HG02623 (cell line): ENCODE results near the gene HMOX2.

Experiments
- ATAC-seq: cut with Tn5 transposase; IDR thresholded peaks from one replicate; pipeline ENCODE4 v1.9.1; 2021; ENCODE audit warnings: moderate library complexity; ENCODE audit not compliant: unreplicated experiment

Gene HMOX2

DNA sequence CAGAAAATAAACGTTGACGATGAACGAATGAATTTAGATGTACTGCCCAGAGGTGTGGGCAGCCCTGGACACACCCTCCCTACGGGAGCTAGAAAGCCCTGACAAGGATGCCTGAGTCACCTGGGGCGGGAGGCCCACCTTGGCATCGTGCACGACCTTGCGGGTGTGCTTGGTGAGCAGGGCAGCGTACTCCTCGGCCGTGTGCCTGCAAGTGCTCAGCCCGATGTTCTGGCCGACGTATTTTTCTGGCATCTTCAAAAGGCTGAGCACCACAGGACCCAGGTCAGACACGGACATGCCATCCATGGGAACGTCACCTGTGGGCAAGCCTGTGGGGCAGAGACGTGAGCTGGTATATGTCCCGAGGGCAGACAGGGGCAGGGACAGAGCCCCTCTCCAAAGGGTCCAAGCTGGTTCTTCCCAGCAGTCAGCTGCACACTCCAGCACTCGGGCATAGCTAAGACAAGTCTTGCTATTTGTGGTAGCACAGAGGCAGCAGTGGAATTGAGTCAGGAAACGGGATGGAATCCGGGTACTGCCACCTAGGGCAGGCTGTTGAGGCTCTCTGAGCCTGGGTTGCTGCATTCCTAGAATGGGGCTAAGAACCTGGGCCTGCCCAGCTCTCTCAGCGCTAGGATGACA is 12.6 kb upstream of the HMOX2 start:
- no peak for ATAC-seq

DNA sequence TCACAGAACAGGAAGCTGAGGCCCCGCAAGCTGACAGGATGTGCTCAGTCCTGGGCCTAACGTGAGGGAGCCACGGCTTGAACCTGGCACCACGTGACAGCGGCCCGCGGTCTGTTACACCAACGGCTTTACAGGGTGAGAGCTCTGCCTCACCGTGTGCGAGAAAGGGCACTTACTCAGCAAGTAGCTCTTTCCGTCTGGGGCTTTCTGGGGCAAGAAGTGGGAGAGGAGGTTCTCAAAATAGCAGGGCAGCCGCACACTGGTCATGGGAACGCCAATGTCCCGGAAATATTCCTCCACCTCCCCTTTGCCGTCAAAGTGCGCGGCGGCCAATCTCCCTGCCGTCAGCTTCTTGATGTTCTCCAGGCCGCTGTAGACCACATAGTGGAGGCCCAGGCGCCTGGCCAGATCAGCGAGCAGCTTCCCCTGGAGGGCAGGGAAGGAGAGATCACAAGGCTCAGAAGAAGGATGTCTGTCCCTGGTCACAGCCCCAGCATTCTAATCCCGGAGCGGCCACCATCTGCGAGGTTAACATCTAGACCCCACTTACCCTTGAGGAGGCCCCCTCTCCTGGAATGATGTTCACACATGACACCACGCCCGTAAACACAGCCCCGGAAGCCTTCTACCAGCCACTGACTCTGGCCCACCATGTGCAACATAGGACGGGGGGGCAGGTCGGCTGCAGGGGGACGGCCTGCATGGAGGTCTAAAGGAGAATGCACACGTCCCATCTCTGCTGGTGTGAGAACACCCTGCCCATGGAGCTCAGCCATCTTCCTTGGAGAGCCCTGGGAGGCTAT is 10.0 kb upstream of the HMOX2 start:
- ATAC-seq: no peak

DNA sequence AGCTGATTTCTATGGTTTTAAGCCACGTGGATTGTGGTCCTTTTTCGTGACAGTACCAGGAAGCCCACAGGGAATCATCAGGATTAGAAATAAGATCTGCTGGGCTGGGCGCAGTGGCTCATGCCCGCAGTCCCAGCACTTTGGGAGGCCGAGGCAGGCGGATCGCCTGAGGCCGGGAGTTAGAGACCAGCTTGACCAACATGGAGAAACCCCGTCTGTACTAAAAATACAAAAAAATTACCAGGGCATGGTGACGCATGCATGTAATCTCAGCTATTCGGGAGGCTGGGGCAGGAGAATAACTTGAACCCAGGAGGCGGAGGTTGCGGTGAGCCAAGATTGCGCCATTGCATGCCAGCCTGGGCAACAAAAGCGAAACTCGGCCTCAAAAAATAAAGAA is 8.3 kb upstream of the HMOX2 start:
- no peak for ATAC-seq

DNA sequence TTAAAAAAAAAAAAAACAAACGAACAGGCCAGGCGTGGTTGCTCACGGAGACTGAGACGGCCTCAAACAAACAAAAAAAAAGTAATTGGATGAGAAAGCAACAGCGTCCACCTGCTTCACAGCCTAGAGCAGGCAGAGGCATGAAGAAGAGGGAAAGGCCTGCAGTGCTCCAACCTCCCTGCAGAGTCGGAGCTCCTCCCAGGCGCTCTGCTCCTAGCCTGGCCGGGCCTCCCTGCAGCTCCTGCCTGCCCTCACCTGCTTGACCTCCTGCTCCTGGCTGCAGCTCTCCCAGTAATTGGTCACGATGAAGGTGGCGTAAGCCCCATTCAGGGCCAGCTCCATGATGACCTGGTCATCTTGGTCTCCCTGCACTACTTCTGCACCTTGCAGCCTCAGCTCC is 7.2 kb upstream of the HMOX2 start:
- ATAC-seq: no peak

DNA sequence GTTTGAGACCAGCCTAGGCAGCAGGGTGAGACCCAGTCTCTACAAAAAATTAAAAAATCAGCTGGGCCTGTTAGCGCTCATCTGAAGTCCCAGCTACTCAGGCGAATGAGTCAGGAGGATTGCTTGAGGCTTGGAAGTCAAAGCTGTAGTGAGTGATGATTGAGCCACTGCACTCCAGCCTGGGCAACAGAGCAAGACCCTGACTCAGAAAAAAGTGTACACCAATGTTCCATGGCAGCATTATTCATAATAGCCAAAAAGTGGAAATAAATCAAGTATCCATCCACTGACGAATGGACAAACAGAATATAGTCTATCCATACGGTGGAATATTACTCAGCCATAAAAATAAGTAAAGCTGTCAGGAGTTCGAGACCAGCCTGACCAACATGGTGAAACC is 4.3 kb upstream of the HMOX2 start:
- no peak for ATAC-seq

DNA sequence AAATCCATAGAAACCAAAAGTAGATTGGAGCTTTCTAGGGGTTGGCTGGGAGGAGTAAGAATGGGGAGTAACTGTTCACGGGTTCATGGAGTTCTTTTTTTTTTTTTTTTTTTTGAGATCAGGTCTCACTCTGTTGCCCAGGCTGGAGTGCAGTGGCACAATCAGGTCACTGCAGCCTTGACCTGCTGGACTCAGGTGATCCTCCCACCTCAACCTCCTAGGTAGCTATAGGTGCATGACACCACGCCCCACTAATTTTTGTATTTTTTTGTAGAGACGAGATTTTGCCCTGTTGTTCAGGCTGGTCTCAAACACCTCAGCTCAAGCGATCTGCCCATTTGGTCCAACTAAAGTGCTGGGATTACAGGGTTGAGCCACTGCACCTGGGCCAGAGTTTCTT is 3.3 kb upstream of the HMOX2 start:
- no peak for ATAC-seq

DNA sequence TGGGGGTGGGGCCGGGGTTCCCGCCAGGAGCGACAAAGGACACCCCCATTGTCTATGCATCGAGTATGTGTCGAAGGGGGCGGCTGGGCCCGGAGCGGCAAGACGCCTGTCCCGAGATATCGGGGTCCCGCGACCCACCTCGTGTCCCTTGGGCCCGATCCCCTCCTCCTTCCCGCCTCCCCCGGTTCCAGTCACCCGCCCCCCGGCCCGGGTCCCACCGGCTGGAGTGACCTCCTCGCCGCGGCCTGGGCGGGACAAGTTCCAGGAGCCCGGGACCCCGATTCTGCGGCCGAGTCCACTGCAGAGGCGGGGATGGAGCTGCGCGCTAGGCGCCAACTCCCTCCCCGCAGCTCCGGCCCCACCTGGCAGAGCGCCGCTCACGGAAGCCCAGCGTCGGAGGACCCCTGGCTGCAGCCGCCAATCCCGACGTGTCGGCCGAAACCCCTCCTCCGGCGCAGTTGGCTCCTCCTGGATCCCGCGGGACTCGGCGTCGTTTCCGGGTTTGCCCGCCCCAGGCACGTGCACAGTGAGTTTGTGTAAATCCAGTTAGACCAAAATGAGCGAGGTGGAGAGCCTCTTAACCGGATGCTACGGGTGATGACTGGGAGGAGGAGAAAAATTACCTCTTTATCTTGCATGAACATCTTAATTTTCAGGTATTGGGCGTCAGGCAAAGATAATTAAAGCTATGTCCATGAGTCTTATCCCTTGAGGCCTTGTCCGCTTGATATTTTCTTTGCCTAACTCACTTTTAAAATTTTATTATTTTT is 1.8 kb upstream of the HMOX2 start, which contains the start of gene NMRAL1:
Gene NMRAL1 (minus strand): TSS at position 434 of the 770 bp plus-strand sequence. CDS start 493 bp downstream, outside the sequence.
- peak; percentile 46 for ATAC-seq

DNA sequence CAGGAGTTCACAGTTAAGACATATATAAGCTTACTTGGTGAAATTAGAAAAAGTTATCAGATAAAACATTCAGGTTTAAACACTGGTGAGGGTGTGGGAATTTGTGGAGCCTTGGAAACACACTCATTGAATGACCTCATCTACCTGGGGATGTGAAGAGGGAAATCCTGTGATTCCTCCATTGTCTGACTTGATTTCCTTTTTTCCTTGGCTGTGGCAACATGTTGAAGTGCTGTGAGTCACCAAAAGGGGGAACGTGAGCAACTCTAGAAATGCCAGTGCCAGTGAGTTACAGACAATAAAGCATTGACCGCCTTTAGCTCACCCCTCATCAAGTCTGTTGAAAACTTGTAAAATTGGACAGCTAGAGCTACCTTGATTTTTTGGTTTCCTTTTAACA is 1.8 kb downstream of the HMOX2 start:
- ATAC-seq: no peak

DNA sequence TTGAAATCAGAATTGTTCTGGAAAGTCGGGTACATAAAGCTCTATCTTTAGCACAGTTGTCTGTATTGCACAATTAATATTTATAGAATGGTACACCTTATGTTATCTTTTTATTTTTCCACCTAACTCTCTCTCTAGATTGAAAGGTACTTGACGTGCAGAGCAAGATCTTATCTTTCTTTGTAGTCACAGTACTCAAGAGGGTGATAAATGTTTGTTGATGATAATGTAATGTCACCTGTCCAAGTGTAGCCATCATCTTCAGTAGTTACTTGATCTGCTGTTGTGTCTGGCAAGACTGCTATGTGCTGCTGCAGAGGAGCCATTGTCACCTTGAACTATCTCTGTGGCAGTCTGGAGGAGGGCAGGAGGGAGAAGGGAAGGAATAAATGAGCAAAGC is 5.3 kb downstream of the HMOX2 start:
- ATAC-seq: no peak

DNA sequence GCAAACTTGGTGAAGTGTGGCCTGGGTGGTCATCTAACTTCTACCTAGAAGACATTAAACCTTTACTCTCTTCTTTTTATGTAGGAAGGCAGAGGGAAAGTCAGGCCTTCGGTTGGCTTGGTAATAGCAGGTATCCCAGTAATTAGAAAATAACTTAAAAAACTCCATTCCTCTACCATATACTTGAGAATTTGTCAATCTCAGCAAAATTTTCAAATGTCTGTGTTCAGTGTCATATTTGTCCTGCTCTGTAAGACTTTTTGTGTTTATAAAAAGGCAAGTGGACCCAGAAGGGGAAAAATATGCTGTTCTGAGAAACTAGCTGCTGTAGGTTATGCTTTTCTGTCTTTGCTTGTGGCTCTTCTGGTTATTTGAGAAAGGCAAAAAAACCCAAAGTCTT is 5.8 kb downstream of the HMOX2 start:
- no peak for ATAC-seq

DNA sequence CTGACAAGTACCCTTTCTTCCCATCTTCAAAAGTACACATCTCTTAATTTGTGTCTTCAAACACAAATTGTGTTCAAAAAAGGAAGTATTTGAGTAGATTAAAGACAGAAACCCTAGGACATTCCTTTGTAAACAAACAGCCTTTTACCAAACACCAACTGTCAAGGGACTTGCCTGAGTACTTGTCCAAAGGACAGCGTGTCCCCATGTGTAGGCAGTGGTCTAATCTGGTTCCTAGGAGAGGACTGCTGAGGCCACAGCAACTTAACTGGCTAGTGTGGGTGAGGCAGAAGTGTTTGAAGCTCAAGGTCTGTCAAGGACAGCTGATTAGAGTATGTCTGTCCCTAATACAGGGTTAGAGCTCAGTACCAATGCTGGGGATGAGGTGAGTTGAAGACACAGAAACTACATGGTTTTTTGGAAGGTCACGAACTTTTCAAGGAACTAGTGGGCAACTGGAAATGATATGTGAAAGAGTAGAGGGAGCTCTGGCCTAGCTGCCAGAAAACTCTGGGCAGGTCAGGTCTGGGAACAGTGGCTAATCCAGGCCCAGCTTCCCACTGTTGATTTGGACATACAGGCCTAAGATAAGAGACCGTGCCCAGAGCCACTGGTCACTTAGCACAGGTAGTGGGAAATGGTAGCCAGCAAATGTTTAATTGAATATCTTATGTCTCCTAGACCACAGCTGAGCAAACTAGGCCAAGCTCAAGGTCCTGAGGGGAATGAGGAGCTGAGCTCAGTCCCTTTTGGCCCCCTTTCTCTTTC is 10.1 kb downstream of the HMOX2 start:
- no peak for ATAC-seq

DNA sequence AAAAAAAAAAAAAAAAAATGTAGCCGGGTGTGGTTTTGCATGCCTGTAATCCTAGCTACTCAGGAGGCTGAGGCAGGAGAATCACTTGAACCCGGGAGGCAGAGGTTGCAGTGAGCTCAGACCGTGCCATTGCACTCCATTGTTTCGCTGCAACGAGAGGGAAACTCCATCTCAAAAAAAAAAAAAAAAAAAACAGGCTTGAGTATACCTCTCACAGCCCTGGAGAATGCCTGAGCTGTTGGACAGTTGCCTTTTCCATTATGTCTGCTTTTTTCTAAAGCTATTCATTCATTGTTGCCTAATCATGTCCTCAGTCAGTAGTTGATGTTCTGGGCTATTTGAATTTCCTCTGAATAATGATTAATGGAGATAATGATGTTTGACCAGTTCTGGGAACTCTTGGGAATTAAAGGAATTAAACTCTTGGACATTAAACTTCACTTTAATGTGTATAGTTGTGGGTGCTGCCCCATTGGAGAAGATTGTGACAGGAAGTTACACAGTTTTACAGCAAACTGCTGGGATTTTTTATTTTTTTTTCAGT is 11.8 kb downstream of the HMOX2 start:
- ATAC-seq: no peak

DNA sequence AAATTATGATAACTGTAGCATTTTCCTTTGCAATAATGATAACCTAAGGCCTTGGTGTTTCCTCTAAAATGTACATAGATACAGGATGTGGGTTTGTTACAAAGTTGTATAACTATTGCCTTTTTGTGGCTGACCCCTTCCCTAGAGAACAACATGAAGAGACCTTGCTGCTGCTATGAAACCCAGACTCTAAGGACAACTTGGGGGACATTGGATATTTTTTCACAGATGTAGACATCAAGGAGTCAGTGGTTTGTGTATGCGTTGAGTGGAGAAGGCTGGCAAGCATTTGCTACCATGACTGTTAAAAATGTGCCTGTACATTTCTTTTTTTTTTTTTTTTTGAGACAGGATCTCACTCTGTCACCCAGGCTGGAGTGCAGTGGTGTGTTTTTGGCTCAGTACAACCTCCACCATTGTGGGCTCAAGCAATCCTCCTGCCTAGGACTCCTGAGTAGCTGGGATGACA is 12.3 kb downstream of the HMOX2 start:
- no peak for ATAC-seq

DNA sequence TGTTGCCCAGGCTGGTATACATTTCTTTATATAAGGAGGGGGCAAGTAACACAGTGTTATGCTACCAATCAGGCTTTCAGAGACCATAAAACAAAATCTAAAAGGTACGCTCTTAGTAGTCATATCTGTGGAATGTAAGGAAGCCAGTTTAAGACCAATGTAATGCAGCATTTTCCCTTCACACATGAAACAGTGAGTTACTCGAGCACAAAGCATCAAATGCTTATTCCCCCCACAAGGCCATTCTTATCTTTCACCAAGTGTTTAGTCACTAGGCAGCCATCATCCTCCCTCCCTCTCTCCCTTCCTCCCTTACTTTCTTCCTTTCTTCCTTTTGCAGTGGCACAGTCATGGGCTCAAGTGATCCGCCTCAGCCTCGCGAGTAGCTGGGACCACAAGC is 12.8 kb downstream of the HMOX2 start:
- ATAC-seq: no peak

DNA sequence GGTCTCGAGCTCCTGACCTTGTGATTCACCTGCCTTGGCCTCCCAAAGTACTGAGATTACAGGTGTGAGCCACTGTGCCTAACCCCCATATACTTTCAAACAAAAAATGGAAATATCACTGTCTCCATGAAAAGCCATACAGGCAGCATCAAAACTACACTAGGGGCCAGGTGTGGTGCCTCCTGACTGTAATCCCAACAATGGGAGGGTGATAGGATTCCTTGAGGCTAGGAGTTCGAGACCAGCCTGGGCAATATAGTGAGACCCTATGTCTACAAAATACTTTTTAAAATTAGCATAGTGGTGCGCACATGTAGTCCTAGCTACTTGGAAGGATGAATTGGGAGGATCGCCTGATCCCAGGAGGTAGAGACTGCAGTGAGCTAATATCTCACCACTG is 15.7 kb downstream of the HMOX2 start:
- no peak for ATAC-seq

DNA sequence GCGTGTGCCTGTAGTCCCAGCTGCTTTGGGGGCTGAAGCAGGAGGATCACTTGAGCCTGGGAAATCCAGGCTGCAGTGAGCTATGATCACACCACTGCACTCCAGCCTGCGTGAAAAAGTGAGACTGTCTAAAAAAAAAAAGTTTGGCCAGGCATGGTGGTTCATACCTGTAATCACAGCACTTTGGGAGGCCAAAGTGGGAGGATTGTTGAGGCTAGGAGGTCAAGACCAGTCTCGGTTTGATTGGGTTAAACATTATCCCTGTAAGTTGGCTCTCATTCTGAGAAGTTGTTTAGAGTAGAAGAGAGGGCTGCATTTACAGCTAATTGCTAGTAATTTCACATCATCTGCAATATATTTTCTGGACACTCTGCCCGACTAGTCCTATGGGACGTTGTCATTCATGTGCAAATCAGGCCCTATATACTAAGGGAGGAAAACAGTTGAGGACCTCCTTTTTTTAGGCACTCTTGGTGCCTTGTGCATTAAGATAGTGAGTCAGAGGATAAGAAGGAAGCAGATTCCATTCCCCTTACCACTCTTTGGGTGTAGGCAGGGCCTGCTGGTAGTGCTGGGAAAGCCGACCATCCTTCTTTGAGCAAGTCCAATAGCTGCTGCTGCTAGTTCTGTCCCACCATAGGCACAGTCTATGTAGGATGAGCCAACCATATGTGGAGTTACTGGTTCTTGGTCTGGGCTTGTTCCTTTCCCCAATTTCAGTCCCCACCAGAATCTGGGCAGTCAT is 18.7 kb downstream of the HMOX2 start:
- ATAC-seq: no peak

DNA sequence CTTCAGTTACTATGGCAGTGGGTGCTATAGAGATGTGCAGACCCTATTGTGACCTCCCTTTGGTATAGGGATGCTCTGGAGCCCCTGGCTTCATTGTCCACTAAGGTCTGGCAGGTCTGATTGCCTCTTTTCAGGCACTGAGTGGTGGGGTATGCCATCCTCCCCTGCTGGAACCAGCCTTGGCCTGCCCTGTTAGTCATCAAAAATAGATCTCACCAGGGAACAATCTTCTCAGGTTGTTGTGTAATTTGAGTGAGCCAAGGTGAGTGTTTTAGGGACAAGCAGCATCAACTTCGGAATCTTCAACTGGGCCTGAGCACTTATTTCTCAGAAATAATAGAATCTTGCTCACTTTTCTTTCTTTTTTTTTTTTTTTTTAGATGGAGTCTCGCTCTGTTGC is 19.6 kb downstream of the HMOX2 start:
- no peak for ATAC-seq

DNA sequence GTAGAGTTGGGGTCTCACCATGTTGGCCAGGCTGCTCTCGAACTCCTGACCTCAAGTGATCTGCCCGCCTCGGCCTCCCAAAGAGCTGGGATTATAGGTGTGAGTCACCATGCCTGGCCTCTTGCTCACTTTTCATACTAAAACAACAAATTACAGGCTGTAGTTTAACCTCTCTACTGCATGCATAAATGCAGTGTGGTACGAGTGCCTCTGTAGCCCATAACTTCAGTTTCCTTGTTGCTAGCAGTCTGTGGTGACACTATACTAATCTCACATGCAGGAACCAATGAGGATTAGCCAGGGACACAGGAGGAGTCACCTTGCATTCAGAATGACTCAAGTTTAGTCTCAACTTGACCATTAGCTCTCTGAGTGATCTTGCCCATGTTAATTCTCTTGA is 20.1 kb downstream of the HMOX2 start:
- no peak for ATAC-seq

DNA sequence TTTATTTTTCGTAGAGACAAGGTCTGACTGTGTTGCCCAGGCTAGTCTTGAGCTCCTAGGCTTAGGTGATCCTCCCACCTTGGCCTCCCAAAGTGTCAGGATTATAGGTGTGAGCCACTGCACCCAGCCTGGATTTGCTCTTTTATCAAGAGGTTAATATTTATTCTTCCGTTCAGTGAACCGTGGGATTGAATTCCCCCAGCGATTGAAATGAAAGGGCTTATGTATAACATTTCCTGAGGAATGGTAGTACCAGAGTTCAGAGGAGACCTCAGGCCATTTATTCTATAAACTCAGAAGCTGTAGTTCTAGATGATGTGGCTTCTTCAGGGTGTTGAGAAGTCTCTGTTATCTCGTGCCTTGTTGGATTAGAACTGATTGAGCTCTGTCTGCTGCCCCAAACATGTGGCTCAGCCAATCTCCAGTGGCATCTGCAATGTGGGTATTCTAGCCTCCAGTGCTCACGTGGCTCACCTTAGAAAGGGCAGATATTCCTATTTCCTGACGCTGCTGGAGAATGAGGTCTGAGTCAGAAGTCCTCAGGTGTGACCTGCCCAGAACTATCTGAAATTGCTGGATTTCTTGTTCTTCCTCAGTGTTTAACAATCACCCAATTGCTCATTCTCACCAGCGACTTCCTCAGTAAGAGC is 22.5 kb downstream of the HMOX2 start:
- ATAC-seq: no peak

DNA sequence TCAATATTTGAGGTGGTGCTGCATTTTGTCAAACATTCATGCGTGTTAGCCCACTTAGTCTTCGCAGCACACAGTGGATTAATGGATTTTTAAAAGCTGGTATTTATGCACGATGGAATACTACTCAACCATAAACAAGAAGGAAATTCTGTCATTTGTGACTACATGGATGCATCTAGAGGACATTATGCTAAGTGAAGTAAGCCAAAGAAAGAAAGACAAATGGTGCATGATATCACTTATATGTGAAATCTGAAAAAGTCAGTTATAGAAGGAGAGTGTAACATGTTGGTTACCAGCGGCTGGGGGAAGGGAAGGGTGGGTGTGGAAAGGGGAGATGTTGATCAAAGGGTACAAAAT is 23.0 kb downstream of the HMOX2 start:
- ATAC-seq: no peak
